ENCODE data around the gene SULT1A3. TPM values are rescaled to one million over a fixed set of nuclear protein-coding genes. Genes with fewer than 3 reads are reported as not detected.

SULT1A3 gene
- total and polyA plus RNA-seq, 2 experiments from 2014 or later, result 4.2 to 17.1 TPM

DNA sequence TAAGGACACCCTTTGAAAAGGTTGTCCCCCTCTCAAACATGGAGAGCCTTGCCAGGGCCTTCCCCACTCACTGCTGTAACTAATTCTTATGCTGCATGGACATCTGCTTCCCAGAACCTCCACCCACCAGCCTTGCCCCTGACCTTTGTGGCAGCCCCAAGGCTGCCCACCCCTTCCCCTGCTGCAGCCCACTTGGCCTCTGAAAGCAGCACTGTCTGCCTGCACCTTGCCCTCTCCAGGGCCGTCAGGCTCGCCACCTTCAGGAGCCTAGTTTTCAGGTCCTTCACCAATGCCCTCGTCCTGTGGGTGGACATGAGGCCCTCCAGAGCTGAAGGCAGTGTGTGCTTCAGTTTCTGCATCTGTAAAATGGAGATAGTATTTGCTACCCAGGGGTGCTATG, 18.3 kb upstream of the SULT1A3 start:
- Histone ChIP-seq H3K36me3 (no peaks in the 10 kb centered on the region), H3K27ac (no peak overlapping the region), H3K27me3 (no peaks in the 10 kb centered on the region), H3K9me3 (ENCODE audit: low read depth) (no peaks in the 10 kb centered on the region), H3K4me3 (no peak overlapping the region), H3K4me1 (ENCODE audit: low read depth) (no peaks in the 10 kb centered on the region)
- TF ChIP-seq CTCF (IDR thresholded peaks at IDR 0.05; ENCODE audit: low read depth, low read length), result no peak
- no peak for DNase-seq (ENCODE audit: low read depth in 1 of 2, low spot score in 1 of 2)

GRCh38 chr16:30183233-30184095, 15.6 kb upstream of the SULT1A3 start, which contains the start of gene CORO1A:
Gene CORO1A (plus strand): TSS chr16:30183602. CDS start chr16:30185210, 1,608 bp downstream.
- H3K27ac ChIP-seq, result peak within 1 kb of the TSS; percentile 40

DNA sequence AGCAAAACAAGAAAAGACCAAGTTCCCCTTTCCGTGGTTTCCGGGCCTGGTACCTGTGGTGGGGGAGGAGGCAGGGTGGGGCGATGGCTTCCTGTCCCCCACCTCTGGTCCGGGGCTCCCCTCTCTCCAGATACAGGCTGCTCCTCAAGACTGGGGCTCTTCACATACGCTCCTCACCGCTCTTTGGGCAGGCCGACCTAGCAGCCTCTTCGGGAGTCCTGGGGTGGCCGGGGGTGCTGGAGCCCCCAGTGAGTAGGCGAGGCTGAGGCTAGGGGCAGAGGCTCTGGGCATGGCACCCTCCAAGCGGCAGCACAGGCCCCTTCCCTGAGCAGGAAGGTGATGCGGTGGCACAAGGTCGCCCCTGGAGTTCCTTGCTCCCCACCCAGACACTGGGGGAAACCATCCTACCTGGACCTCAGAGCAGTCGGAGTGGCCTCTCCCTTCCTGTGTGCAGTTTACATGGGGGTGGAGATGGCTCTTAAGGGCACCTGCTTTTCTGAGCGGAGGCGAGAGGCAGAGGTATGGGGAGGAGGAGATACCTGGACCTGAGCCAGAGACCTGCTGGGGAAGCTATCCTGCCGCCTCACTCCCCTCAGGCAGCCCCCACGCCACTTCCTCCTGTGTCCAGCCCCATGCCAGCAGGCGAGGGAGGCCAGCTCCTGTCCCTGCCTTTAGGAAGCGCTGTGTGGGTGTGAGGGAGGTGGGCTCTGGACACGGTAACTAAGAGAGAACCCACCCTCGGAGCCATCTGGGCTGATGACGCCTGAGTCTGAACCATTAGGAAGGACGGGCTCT, 14.8 kb upstream of the SULT1A3 start:
- Histone ChIP-seq H3K4me3 (no peak overlapping the region), H3K9me3 (ENCODE audit: low read depth) (no peaks in the 10 kb centered on the region), H3K27ac (no peak overlapping the region), H3K27me3 (no peaks in the 10 kb centered on the region), H3K4me1 (ENCODE audit: low read depth) (no peaks in the 10 kb centered on the region), H3K36me3 (no peaks in the 10 kb centered on the region)
- DNase-seq (ENCODE audit: low read depth in 1 of 2, low spot score in 1 of 2), result no peak
- no peak for TF ChIP-seq CTCF (IDR thresholded peaks at IDR 0.05; ENCODE audit: low read depth, low read length)

More at GRCh38 chr16:30183233-30184095, 15.6 kb upstream of the SULT1A3 start, which contains the start of gene CORO1A:
- Histone ChIP-seq H3K36me3 (no peaks in the 10 kb centered on the region), H3K4me1 (ENCODE audit: low read depth) (no peaks in the 10 kb centered on the region), H3K9me3 (ENCODE audit: low read depth) (no peaks in the 10 kb centered on the region), H3K27me3 (no peaks in the 10 kb centered on the region), H3K4me3 (peak within 1 kb of the TSS; percentile 51)
- DNase-seq (ENCODE audit: low read depth in 1 of 2, low spot score in 1 of 2), result peak; percentile 78 to 86
- no peak for TF ChIP-seq CTCF (IDR thresholded peaks at IDR 0.05; ENCODE audit: low read depth, low read length)

DNA sequence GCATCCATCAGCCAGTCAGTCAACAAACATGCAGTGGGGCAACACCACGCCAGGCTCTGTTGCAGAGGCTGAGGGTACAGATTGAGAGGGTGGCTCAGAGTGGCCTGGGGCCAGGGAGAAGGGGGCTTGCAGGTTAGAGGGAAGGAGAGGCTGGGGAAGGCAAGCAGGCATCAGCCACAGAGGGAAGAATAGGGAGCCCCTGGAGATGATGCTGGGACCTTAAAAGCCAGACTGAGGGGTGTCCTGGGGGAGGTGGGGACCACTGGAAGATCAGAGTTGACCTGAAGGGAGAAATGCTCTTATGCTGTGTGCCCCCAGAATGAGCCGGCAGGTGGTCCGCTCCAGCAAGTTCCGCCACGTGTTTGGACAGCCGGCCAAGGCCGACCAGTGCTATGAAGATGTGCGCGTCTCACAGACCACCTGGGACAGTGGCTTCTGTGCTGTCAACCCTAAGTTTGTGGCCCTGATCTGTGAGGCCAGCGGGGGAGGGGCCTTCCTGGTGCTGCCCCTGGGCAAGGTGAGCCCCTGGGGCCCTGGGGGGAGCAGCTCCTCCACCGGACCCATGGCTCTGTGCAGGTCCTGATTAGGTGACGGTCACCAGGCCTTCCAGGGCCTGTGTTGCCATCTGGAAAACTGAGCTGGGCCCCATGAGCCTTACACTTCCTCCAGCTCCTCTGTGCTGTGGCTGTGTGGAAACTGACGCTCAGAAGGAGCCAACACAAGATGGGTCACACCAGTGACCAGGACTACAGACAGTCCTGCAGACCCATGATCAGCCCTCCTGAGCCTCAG, 14.0 kb upstream of the SULT1A3 start:
- H3K27me3 ChIP-seq, result no peaks in the 10 kb centered on the region
- no peak for TF ChIP-seq CTCF (IDR thresholded peaks at IDR 0.05; ENCODE audit: low read depth, low read length)
- H3K4me3 ChIP-seq, result no peak overlapping the region
- no peaks in the 10 kb centered on the region for H3K4me1 ChIP-seq (ENCODE audit: low read depth)
- H3K36me3 ChIP-seq, result no peaks in the 10 kb centered on the region
- DNase-seq (ENCODE audit: low read depth in 1 of 2, low spot score in 1 of 2), result no peak
- H3K27ac ChIP-seq, result no peak overlapping the region
- H3K9me3 ChIP-seq (ENCODE audit: low read depth), result no peaks in the 10 kb centered on the region

Data from cardiac muscle cell (in vitro differentiated cells and primary cell).